ENCODE results near the gene ECPAS. TPM values are rescaled to one million over a fixed set of nuclear protein-coding genes. Genes with fewer than 3 reads are reported as not detected.

Gene ECPAS
- total RNA-seq, 1 experiment from 2014 or later, result 122 TPM

Other genes starting within 250 kb of the ECPAS start
- not detected in 3 replicates for gene OR2K2, start 154.2 kb downstream of the ECPAS start, total RNA-seq (2021)
- gene ZNF483, start 40.8 kb upstream of the ECPAS start, total RNA-seq (2021), result 65.9 to 77.4 TPM (median 68.7 TPM) in 3 replicates
- gene PTGR1, start 115.3 kb upstream of the ECPAS start, total RNA-seq (2021), result 41.6 to 51.8 TPM (median 49.0 TPM) in 3 replicates
- 6.1 to 7.4 TPM (median 6.8 TPM) in 3 replicates for gene DNAJC25, start 147.0 kb upstream of the ECPAS start, total RNA-seq (2021)
- 17.2 to 25.3 TPM (median 22.1 TPM) in 3 replicates for gene GNG10, start 177.2 kb upstream of the ECPAS start, total RNA-seq (2021)

Data from WTC11 (cell line).